Measurements from ENCODE around the gene MACROD2.

The MACROD2 gene

GRCh38 chr20:15422966-15423365 lies 1427.7 kb downstream of the MACROD2 start:
- no peak for DNase-seq

GRCh38 chr20:15439551-15439950 lies 1444.2 kb downstream of the MACROD2 start:
- no peak for DNase-seq

GRCh38 chr20:15440049-15440820 lies 1444.9 kb downstream of the MACROD2 start:
- no peak for DNase-seq

GRCh38 chr20:15445056-15445840 lies 1449.9 kb downstream of the MACROD2 start:
- no peak for DNase-seq

GRCh38 chr20:15446373-15446772 lies 1451.1 kb downstream of the MACROD2 start:
- no peak for DNase-seq

- DNase-seq = no peak
These were observed 1452.2 kb downstream of the MACROD2 start for GRCh38 chr20:15447549-15447948.

GRCh38 chr20:15449061-15449460 lies 1453.7 kb downstream of the MACROD2 start:
- no peak for DNase-seq

- no peak for DNase-seq
These were observed 1455.9 kb downstream of the MACROD2 start for GRCh38 chr20:15451241-15451640.

GRCh38 chr20:15455279-15455678 lies 1460.0 kb downstream of the MACROD2 start:
- DNase-seq = no peak

- DNase-seq = no peak
These were observed 1466.6 kb downstream of the MACROD2 start for GRCh38 chr20:15461938-15462337.

- DNase-seq = no peak
These were observed 1480.2 kb downstream of the MACROD2 start for GRCh38 chr20:15475483-15475882.

GRCh38 chr20:15476186-15476585 lies 1480.9 kb downstream of the MACROD2 start:
- DNase-seq = no peak

- DNase-seq = no peak
These were observed 1481.5 kb downstream of the MACROD2 start for GRCh38 chr20:15476781-15477180.

GRCh38 chr20:15482525-15482924 lies 1487.2 kb downstream of the MACROD2 start:
- no peak for DNase-seq

- no peak for DNase-seq
These were observed 1490.2 kb downstream of the MACROD2 start for GRCh38 chr20:15485519-15485918.

- no peak for DNase-seq
These were observed 1491.7 kb downstream of the MACROD2 start for GRCh38 chr20:15487030-15487429.

- no peak for DNase-seq
These were observed 1492.4 kb downstream of the MACROD2 start for GRCh38 chr20:15487682-15488081.

GRCh38 chr20:15491575-15491974 lies 1496.3 kb downstream of the MACROD2 start:
- no peak for DNase-seq

GRCh38 chr20:15494851-15495250 lies 1499.5 kb downstream of the MACROD2 start:
- no peak for DNase-seq

GRCh38 chr20:15496501-15497039 lies 1501.3 kb downstream of the MACROD2 start:
- DNase-seq = no peak

GRCh38 chr20:15498926-15499325 lies 1503.6 kb downstream of the MACROD2 start:
- no peak for DNase-seq

- no peak for DNase-seq
These were observed 1511.0 kb downstream of the MACROD2 start for GRCh38 chr20:15506311-15506710.

GRCh38 chr20:15507151-15507550 lies 1511.8 kb downstream of the MACROD2 start:
- DNase-seq = no peak

GRCh38 chr20:15511551-15511950 lies 1516.2 kb downstream of the MACROD2 start:
- no peak for DNase-seq

Measured in amniotic stem cell (primary cell).